ENCODE measurements around the gene HMGN3.
A peak's percentile ranks its signal among the peaks of the same experiment; 100 is the strongest.

HMGN3 gene

DNA sequence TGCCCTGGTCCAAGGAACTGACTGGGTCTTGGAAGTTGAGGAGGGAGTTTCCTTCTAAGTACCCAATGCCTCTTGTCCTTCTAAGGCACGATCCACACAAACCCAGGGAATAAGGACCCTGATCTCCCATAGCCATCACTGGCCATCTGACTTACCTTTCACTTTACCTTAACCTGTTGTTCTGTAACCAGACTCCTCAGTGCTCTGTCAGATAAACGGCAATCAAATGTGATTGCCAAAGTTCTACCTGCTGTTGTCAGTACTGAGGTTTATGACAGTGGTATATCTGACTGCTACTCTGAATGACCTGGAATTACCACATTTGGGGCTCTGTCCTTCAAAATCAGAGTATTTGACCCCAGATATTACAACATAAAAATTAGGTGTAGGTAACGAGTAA is 49.8 kb downstream of the HMGN3 start:
- DNase-seq (ENCODE audit: low spot score), result no peak

DNA sequence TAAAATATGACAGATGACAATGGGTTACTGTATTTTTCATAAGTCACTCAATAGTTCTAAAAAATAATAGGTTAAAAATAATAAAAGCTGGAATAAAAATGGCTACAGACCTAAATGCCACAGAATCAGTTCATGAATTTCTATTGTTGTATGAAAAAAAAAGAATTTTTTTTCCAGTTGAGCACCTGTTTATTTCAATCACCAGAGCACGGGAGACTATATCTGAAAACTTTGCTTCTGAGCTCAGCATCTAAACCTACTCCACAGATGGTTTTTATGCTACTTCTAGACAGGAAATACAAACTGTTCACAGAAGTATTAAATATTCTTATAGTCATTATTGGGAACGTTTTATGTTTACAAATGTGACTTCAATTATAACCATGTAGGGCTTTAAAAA is 50.4 kb downstream of the HMGN3 start:
- no peak for DNase-seq (ENCODE audit: low spot score)

DNA sequence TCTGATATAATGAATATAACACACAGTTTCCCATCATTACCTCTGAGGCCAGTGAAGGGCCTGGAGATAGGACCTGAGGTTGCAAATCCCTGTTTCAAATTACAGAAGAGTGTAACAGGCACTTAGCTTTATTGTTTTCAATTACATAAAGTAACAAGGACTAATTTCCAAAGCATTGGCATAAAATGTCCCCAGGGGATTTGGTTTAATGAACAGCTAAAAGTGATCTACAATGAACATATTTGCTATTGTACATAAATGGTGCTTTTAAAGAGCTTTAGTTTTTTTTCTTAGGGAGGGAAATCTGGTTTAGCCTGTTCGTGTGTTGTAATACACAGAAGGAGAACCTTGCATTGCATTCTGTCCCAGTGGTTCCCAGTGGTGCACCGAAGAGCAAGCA is 54.4 kb downstream of the HMGN3 start:
- no peak for DNase-seq (ENCODE audit: low spot score)

DNA sequence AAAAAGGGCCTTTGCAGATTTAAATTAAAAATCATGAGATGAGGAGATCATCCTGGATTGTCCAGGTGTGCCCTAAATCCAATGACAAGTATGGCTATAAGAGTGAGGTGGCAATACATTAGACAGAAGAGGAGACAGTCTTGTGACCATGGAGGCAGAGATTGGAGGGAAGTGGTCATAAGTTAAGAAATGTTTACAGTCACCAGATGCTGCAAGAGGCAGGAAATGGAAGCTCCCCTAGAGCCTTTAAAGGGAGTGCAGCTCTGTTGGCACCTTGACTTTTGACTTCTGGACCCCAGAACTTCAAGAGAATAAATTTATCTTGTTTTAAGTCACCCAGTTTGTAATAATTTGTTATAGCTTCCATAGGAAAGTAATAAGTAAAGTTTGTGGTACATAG is 61.1 kb downstream of the HMGN3 start:
- no peak for DNase-seq (ENCODE audit: low spot score)

DNA sequence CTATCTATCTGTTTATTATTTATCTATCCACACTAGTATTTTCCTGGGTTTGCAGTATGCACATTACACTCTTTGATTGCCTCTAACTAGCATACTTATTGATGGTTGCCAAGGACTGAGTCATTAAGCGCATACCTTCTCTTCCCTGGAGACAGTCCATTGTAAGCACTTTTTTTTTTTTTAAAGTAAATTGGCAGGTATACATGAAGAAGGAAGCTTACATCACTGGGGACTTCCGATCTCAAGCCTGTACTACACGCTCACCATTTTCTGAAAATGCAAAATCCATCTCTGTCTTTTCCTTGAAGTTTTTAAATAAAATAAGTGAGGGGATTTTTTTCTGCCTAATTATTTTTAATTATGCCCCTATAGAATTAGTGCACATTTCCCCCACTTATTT is 63.5 kb downstream of the HMGN3 start:
- no peak for DNase-seq (ENCODE audit: low spot score)

DNA sequence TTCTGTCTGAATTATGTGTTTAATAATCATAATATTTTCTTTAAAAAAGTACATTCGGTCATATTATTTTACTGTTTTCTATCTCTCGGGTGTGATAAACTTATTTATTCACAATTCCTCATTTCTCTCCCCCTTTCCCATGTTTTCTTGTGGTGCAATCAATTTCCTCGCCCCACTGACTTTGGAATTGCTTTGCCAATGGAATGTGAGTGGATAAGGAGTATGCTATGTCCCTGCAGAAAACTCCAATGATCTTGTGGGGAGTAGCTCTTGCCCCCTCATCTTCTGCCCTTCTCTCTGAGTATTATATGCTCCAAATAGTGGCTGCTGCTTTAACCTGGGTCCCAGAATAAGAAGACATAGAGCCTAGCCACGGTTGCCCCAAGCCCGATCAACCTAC is 64.1 kb downstream of the HMGN3 start:
- no peak for DNase-seq (ENCODE audit: low spot score)

DNA sequence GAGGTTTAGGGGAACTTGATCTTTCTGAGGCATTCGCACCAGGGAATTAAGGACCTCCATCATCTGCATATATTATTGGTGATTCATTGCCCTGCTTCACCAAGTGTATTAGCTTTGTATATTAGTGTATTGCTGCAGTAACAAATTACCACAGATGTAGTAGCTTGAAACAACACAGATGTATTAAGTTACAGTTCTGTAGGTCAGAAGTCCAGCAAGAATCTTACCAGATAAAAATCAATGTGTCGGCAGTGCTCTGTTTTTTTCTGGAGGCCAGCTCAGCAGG is 65.8 kb downstream of the HMGN3 start:
- DNase-seq (ENCODE audit: low spot score), result no peak

DNA sequence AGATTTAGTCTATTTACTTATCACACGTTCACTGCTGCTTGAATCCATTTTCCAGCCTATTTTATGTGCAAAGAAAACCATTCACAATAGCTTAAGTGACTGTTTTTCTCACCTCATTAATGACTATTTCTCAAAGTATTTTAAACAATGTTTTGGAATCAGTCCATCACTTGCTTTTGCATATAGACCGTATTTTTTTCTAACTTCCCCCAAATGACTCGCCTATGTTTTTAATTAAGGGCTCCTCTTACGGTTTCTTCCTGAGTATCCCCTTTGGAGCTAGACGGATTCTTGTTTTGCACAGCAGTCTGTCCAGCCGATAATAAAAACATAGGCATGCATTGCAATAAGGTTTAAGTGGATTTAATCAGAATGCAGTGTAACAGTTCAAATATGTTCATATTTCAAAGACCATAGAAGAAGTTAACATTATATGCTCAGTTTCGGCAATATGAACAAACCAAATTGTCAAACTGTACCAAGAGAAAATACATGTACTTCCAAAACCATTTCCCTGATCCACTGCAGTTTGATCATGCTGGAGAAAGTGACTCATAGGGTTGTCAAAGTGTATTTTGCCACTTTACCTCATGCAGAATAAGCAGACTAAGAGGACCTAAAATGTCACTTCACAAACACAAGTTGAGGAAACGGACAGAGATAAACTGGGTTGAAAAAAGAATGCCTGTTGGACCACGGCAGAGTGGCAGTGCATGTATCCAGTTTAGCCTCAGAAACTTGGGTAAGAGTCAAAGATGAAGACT is 66.4 kb downstream of the HMGN3 start:
- no peak for DNase-seq (ENCODE audit: low spot score)

DNA sequence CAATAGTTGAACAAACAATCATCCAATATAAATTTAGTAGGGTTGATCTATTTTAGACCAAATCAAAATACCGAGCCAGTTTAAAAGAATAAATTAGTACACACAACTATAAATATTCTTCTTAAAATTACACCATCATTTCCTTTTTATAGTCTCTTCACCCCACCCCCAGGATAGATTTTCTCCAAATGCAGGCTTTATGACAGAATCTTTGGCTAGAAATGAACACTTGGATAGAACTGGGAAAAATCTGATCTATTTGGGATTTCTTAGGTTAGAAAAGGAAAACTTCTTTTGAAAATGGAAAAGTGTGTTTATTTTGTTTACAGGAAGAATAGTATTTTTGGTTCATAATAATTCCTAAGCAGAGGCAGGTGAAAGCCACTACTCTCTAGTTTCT is 74.6 kb downstream of the HMGN3 start:
- DNase-seq (ENCODE audit: low spot score), result no peak

DNA sequence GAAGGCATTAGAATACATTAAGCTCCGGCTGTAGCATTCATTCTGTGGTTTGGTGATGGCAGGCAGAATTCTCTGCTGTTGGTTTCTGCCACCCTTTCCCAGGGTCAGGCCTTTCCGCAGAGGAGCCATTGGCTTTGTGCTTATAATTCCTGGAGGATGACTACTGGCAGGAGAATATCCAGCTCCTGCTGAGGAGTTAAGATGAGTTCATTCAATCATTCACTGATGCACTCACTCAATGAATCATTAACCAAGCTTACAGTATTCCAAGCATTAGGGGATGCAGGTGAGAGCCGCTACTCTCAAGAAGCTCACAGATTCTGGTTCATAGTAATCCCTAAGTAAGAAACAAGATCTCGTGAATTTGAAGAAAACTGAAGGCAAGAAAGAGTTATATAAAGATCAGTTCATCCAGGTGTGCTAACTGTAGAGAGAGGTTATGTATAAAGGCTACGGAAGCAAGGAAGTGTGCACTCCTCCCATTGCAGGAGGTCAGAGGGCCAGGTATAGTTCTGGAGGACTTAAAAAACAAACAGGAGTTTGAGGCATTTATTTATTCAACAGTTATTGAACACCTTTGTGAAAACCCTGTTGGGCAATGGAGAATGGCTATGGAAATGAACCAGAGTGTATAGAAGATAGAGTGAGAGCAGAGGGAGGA is 75.5 kb downstream of the HMGN3 start:
- no peak for DNase-seq (ENCODE audit: low spot score)

DNA sequence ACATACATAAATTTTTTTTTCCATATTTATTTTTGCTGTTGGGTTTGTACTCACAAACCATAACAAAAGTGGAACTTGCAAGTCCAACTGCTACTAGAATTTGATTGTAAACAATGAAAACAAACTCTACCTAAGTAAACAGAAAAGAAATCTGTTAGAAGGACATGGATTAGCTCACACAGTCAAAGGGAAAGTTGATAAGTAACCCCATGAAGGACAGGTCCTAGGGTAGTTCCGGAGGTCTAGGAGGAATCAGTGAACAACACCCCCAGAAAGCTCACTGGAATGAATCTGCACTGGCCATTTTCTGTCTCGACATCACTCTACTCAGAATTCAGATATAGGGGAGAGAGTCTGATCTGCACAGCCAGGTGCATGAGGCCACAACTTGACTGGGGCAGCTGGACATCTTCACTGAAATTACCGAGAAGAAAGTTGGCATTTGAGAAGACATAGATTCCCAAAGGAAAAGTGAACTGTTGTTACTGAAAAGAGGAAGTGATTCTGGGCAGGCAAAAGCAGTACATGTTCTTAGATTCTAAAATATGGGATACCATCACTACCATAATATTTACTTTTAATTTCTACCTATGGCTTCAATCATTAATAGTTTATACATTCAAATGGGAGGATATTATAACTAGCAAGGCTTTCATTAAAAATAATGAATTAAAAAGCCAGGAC is 76.4 kb downstream of the HMGN3 start:
- DNase-seq (ENCODE audit: low spot score), result peak; percentile 75

DNA sequence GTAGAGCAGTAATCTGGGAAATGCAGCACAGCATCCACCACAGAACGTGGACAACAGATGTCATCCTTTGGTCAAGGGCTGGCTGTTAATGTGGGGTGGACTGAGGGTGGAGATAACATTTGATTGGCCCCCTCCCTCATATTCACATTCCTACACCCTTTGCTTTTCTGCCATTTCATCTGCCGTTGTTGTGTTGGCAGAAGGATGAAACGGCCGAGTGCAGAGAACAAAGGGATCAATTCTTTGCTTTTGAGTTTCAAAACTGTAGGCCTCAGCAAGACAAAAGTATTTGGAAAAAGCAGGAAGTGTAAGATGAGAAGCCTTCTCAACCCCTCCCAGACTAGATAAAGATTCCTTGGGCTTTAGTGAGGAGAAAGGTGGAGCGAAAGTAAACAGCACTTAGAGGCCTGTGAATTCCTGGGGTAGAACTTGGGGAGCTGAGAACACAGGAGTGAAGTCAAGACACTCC is 82.2 kb downstream of the HMGN3 start:
- no peak for DNase-seq (ENCODE audit: low spot score)
